Measurements from ENCODE around the gene RBM19.

DNA sequence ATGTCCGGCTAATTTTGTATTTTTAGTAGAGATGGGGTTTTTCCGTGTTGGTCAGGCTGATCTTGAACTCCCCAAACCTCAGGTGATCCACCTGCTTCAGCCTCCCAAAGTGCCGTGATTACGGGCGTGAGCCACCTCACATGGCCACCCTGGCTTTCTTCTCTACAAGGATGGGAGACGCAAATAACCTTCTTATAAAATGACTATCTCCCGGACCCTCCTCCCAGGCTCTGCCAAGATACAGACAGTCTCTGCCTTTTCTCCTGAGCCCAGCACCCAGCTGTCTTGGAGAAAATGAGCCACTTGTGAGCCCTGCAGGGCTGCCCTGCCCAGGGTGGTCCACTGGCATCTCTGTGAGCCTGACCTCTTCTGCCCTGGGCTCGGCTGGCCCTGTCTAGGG, 34.7 kb upstream of the RBM19 start:
- TF ChIP-seq, protein P1, sequence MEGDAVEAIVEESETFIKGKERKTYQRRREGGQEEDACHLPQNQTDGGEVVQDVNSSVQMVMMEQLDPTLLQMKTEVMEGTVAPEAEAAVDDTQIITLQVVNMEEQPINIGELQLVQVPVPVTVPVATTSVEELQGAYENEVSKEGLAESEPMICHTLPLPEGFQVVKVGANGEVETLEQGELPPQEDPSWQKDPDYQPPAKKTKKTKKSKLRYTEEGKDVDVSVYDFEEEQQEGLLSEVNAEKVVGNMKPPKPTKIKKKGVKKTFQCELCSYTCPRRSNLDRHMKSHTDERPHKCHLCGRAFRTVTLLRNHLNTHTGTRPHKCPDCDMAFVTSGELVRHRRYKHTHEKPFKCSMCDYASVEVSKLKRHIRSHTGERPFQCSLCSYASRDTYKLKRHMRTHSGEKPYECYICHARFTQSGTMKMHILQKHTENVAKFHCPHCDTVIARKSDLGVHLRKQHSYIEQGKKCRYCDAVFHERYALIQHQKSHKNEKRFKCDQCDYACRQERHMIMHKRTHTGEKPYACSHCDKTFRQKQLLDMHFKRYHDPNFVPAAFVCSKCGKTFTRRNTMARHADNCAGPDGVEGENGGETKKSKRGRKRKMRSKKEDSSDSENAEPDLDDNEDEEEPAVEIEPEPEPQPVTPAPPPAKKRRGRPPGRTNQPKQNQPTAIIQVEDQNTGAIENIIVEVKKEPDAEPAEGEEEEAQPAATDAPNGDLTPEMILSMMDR (IDR thresholded peaks at IDR 0.05) = no peak
- no peak for TF ChIP-seq POLR2A (IDR thresholded peaks at IDR 0.05)
- no peak for TF ChIP-seq EP300 (IDR thresholded peaks at IDR 0.05)
